ENCODE measurements around the gene LYSMD4.

LYSMD4 gene

GRCh38 chr15:99731336-99732123, 1.7 kb downstream of the LYSMD4 start:
- no peak for DNase-seq

- DNase-seq, result no peak
These were observed 3.3 kb downstream of the LYSMD4 start for GRCh38 chr15:99729920-99730319.

DNA sequence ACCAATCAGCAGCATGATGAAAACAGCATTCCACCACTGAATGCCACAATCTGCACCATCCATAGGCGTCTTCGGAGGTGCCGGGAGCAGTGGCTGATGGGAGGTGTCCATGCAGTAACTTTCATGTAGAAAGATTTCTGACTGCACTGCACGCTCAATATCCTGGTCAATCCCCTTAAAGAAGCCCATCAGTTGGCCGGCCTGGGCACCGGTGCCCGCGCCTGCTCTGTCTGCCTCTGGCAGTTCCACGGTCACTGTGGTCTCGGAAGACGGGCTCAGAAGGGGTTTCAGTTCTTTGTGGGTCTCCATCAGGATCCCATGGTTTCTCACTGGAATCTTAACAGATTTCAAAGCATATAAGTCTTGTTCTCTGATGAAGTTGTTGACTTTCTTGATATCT, 3.9 kb downstream of the LYSMD4 start:
- DNase-seq, result no peak

DNA sequence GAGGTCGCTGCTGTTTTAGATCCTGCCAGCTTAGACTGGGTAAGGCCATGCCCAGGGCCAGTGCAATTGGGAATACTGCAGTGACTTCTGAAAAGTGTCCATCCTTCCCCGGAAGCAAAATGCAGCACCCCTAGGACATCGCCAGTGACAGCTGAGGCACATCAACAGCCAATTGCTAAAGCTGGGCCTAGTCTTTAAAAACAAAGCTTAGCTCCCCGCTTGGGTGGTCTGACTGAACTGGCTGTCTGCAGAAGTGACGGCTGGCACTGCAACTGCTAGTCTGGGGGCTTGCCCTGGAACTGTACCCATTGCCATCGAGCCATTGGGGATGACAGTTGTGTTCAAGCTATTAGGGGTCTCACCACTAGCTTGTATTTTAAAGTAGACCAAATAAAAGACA, 4.3 kb downstream of the LYSMD4 start:
- DNase-seq, result no peak

GRCh38 chr15:99727733-99728132, 5.5 kb downstream of the LYSMD4 start:
- DNase-seq, result no peak

DNA sequence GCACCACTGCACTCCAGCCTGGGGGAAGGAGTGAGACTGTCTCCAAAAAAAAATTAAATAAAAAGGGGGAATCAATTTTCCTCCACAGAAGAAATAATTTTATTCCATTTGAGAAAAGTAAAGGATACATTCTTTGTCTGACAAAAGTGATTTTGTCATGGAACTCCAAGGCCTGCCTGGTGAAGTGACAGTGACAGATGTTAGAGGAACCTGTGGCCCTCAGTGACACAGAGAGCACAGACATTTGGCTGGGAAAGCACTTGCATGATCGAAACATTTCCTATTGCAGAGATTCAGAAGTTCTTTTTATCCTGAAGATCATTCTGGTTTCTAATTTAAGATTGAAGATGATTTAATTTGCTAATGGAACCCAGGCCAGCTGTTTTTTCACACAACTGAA, 5.9 kb downstream of the LYSMD4 start:
- no peak for DNase-seq

GRCh38 chr15:99726333-99726732, 6.9 kb downstream of the LYSMD4 start:
- no peak for DNase-seq

DNA sequence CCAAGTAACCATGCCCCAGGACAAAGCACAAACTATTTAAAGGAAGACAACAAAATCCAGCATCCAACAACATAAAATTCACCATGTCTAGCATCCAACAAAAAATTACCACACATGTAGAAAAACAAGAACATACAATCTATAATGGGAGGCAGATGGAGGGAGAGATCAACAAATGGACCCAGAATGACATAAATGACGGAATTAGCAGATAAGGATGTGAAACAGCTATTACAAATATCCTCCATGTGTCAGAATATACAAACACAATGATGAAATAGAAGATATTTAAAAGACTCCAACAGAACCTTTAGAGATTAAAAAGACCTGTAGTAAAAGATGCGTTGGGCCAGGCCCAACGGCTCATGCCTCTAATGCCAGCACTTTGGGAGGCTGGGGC, 10.8 kb downstream of the LYSMD4 start:
- no peak for DNase-seq

DNA sequence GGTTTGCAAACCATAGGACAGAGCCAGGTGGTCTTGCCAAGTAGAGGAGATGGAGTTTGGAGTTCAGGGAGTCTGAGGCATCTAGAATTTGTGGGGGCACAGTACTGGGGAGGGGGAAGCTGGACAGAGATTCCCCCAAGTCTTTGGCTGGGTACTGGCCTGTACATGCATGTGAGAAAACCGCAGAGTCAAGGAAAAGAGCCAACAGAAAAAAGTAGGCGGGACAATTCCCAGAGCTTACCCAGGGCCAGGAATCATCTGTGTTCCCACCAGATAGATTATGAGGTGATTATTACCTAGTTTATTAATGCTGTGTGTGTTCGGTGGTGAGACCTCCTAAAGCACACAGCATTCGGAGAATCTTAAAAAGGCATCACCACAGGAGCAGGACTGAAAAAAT, 11.3 kb downstream of the LYSMD4 start:
- DNase-seq, result no peak

GRCh38 chr15:99721104-99721778, 12.0 kb downstream of the LYSMD4 start:
- DNase-seq, result no peak

DNA sequence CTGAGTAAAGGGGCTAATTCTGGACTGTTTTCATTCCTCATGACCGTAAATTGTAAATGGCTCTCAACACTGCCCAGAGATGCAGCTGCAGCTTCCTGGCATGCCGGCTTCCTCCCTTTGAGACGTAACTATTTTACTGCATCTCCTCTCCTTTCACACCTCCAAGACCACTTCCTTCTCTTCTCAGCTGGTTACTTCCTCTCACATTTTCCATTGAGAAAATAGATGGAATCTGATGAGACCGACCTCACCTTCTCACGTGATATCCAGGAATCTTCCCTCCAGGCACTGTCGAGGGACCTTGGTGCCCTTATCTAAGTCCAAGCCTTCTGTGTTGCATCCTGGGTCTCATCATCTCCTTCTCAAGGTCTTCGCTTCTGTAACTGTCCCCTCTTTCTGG, 12.7 kb downstream of the LYSMD4 start:
- DNase-seq, result no peak

DNA sequence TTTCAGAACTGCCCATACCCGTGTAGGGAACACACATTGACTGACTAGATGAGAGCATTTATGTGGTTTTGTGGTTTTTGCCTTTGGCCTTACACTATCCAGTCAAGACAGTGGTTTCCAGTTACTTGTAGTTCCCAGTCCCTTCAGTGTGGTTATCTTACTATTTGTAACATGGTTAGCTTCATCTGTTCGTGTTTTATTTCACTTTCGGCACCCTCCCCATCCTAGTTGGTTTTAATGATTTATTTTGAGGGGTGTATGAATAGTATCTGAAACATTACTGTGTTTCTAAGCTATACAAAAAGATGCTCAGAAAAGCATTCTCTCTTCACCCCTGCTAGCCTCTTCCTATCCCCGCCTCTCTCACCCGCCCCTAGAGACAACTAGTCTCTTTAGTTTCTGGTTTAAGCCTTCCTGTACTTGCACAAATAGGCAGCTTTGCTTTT, 14.1 kb downstream of the LYSMD4 start:
- DNase-seq, result no peak

- no peak for DNase-seq
These were observed 14.8 kb downstream of the LYSMD4 start for GRCh38 chr15:99718421-99718820.

DNA sequence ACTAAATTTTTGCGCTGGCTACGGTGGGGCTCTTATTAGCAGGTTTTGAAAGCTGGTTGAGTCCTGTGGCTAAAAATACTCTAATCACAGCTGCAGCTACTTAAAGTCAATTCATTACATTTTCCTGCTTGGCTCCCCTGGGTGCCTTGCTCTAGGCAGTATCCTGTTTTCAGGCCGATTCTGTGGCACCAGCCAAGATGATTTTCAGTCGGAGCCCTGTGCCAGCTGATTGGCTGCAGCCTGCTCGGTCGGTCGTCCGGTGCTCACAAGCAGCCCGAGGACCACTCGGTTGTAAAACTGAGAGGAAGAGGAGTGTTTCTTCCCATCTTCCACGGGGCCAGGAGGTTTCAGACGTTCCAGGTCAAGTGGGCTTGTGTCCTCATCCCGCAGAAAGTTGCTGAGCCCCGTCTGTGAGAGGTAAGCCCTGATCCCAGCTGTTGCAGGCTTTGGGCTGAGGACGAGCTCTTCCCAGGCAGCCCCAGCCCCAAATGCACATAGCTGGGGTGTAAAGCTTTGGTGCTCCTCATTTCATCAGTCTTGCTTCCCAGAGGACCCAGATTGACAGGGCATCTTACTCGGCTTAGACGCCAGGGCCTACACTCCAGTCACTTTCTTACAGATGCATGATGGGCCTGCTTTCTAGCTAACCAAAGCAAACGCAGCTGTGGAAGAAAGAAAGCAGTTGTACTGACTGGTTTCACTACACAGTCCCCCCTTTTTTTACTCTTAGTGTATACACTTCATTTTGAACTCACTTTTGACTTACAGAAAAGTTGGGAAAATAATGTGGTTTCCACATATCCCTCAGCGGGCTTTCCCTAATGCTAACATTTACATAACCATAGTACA, 15.9 kb downstream of the LYSMD4 start:
- DNase-seq, result no peak

- no peak for DNase-seq
These were observed 16.6 kb downstream of the LYSMD4 start for GRCh38 chr15:99716540-99717095.

DNA sequence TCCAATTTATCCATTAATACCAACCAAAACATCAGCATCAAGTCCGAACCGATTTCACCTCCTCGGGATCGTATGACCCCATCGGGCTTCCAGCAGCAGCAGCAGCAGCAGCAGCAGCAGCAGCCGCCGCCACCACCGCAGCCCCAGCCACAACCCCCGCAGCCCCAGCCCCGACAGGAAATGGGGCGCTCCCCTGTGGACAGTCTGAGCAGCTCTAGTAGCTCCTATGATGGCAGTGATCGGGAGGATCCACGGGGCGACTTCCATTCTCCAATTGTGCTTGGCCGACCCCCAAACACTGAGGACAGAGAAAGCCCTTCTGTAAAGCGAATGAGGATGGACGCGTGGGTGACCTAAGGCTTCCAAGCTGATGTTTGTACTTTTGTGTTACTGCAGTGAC, 20.8 kb downstream of the LYSMD4 start:
- no peak for DNase-seq

GRCh38 chr15:99711625-99712024, 21.6 kb downstream of the LYSMD4 start:
- DNase-seq, result no peak

GRCh38 chr15:99709243-99709986, 23.8 kb downstream of the LYSMD4 start:
- no peak for DNase-seq

DNA sequence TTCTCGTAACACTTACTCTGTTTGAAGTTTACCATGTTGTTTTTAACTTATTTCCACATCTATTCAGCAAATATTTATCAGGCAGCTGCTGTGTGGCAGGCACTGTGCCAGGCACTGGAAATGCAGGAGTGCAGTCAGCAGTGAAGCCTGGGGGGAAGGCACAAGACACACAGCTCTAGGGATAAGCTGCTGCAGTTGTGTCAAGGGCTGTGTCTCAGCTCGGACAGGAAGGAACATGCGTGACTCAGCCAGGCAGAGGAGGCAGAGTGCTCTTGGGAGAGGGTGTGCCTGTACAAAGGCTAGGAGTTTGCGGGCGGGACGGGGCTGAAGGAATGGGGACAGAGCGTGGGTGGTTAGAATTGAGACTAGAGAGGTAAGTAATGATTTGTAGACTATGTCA, 24.7 kb downstream of the LYSMD4 start:
- DNase-seq, result no peak

DNA sequence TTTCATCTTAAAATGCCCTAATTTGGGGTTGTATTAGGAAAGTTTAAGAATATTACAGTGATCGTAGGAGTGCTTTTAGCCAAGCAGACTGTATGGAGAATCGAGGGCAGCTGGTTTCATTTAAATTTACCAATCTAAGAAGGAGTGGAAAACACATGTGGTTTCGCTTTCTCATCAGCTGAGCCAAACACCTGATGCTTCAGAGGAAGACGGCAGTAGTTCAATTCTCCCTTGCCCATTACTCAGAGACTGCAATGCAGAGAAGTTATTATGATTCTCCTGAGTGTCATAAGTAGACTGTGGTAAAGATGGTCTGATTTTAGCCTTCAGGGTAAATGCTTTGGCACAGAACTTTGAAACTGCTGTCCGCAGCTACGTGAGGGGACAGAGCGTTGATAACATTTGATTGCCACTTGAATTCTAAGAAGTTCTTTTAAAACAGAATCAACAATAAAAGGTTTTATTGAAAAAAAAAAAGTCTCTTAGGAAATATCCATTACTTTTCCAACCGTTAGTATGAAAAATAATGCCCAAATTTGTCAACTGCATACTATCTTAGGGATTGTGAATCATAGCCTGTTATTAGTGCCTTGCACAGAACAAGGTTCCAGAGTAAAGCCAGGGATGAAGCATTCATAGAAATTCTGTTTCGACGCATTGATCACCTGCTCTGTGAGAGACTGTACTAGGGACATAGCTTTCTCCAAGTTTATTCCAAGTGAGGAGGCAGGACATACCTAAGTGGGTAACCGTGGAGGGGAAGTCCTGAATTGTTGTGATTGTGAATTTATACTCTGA, 25.6 kb downstream of the LYSMD4 start:
- DNase-seq, result no peak

DNA sequence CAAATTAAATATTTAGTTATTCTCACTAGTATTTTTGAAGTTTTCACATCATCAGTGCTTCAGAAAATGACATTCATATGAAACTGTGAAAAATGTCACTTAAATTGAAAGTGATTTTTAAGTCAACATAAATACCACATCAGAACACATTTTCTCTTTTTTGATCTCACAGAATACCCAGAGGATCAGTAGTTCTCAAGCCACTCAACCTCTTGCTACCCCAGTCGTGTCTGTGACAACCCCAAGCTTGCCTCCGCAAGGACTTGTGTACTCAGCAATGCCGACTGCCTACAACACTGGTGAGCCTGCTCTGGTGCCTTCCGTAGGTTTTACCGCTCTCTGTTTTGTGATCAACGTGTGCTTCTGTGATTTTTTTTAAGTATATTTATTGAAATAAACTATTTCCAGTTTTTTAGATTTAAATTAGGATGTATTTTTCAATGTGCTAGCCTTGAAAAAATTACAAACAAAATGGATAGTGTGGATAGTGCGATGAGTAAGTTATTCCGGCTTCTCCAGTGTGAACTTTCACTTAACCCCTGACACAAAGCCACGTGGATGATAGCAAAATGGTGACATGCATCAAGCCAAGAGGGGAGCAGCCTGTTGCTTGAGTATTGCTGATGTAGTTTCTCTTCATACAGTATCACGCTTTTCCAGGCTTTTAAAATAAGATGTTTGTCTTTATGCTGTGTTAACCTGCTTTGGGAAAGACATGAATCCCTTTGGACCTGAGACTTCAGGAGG, 26.5 kb downstream of the LYSMD4 start:
- DNase-seq, result no peak

Data from effector CD8-positive, alpha-beta T cell (primary cell).